ENCODE measurements around the gene PPOX. TPM values are rescaled to one million over a fixed set of nuclear protein-coding genes. Genes with fewer than 3 reads are reported as not detected.

PPOX gene
- total and polyA plus RNA-seq, 8 donors, result 15.2 to 53.0 (median 46.6) TPM

DNA sequence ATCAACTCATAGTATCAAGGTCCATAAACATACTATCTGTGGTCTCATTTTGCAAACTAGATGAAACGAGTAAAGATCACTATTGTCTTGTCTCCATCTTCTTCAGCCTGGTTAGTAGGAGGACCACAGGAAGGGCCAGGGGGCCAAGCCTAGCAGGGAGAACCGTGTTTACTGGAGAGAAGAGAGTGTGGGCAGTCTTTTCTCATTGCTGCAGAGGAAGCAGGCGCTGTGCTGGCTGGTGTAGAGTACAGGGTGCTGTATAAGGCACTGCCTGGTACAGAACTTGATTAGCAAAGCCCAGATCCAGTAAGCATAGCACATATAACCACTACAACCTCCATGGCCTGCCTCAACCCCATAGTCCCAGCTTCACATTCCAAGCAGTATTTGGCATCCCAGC is 21.1 kb downstream of the PPOX start:
- ATAC-seq (no peak), DNase-seq (no peak)
- H3K4me3 ChIP-seq, result no peak overlapping the region
- peaks cover 5 to 71% of the 10 kb centered on the region in 2 donors for H3K4me1 ChIP-seq
- TF ChIP-seq CTCF (IDR thresholded peaks at IDR 0.05), result no peak
- no peaks in the 10 kb centered on the region for H3K9me3 ChIP-seq
- H3K27ac ChIP-seq, result no peak overlapping the region
- H3K27me3 ChIP-seq, result peaks cover 0 to 4% of the 10 kb centered on the region in 2 donors
- peaks cover 0 to 14% of the 10 kb centered on the region in 2 donors for H3K36me3 ChIP-seq
- intact Hi-C loops (cut with DNase I), result no loop called here

- Histone ChIP-seq H3K9me3 (no peaks in the 10 kb centered on the region), H3K36me3 (peaks cover 0 to 14% of the 10 kb centered on the region in 2 donors), H3K27ac (no peak overlapping the region), H3K4me3 (no peak overlapping the region), H3K4me1 (peaks cover 5 to 69% of the 10 kb centered on the region in 2 donors), H3K27me3 (peaks cover 0 to 4% of the 10 kb centered on the region in 2 donors)
- intact Hi-C loops (cut with DNase I), result no loop called here
- no peak for DNase-seq
- ATAC-seq, result no peak
- TF ChIP-seq CTCF (IDR thresholded peaks at IDR 0.05), result no peak
Observed at GRCh38 chr1:161188381-161188780, 22.2 kb downstream of the PPOX start.

DNA sequence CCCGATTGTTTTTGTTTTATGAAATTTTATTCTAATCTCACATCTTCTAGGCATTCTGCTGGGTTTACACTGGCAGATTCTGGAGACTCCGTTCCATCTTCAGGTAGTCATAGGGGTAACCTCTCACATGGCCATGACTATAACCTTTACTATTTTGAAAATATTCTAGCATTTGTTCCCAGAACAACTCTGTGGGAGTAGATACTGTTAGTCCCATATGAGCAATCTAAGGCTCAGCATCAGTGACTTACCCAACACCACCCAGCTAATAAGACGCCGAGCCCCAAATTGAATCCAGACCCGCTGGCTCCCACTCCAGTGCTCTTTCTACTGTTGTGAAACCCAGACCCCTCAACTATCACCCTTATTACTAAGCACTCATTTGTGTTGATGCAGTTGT is 22.8 kb downstream of the PPOX start:
- H3K4me1 ChIP-seq, result peaks cover 5 to 66% of the 10 kb centered on the region in 2 donors
- intact Hi-C loops (cut with DNase I), result no loop called here
- no peak for ATAC-seq
- no peak for DNase-seq
- peaks cover 0 to 4% of the 10 kb centered on the region in 2 donors for H3K27me3 ChIP-seq
- H3K27ac ChIP-seq, result no peak overlapping the region
- H3K36me3 ChIP-seq, result peaks cover 0 to 14% of the 10 kb centered on the region in 2 donors
- TF ChIP-seq CTCF (IDR thresholded peaks at IDR 0.05), result no peak
- H3K4me3 ChIP-seq, result no peak overlapping the region
- no peaks in the 10 kb centered on the region for H3K9me3 ChIP-seq

DNA sequence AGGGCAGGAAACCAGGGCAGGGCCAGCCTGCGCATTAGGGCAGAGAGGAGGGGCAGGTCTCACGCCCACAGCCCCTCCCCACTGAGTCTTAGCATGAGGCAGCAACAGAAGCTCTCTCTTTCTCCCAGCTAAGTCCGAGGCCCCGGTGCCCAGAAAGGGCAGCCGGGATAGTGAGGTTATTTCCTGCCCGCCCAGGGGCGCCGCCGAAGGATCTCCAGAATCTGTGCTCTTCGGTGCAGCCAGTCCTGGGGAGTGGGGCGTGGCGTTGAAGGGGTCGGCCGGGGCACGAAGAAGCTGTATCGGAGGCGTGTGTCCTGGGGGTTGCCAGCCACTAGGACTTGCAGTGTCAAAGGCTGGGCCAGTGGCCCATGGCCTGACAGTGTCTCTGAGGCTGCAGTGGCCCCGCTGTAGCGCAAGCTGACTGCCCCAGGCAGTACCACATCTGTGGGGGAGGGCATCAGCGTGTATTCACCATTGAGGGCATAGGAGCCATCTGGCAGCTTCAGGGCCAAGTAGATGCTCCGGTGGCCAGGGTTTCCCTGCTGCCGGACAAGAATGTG is 24.8 kb downstream of the PPOX start:
- Histone ChIP-seq H3K27me3 (peaks cover 0 to 4% of the 10 kb centered on the region in 2 donors), H3K27ac (no peak overlapping the region), H3K9me3 (no peaks in the 10 kb centered on the region), H3K4me3 (no peak overlapping the region), H3K36me3 (peaks cover 0 to 14% of the 10 kb centered on the region in 2 donors), H3K4me1 (peaks cover 3 to 62% of the 10 kb centered on the region in 2 donors)
- ATAC-seq (no peak), DNase-seq (no peak)
- TF ChIP-seq CTCF (IDR thresholded peaks at IDR 0.05), result no peak
- intact Hi-C loops (cut with DNase I), result no loop called here

DNA sequence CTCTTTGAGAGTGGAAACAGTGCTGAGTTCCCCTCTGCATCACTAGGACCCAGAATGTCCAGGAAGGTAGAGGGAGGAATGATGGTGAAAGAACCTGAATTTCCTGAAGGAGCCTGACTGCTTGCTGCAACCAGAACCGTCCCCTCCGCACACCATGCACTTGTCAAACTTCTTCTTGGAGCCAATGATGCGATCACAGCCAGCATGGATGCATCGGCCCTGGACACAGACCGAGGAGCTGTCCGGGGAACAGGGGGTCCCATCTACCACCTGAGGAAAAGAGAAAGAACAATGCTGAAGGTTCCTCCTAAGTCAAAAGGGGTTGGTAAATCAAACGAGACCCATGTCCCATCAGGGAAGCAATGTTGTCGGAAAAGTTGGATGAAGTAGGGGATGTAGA is 25.7 kb downstream of the PPOX start:
- Histone ChIP-seq H3K4me1 (peaks cover 3 to 52% of the 10 kb centered on the region in 2 donors), H3K9me3 (no peaks in the 10 kb centered on the region), H3K36me3 (peaks cover 0 to 14% of the 10 kb centered on the region in 2 donors), H3K4me3 (no peak overlapping the region), H3K27ac (no peak overlapping the region), H3K27me3 (peaks cover 0 to 4% of the 10 kb centered on the region in 2 donors)
- intact Hi-C loops (cut with DNase I), result no loop called here
- no peak for ATAC-seq
- DNase-seq, result no peak
- TF ChIP-seq CTCF (IDR thresholded peaks at IDR 0.05), result no peak

All from left lung (tissue), 10 donors.